Measurements from ENCODE around the gene RETN.
"Not testable (repeated sequence)": the region's sequence is repeated elsewhere in the genome, so short reads cannot be mapped to it uniquely, and the experiment has no call there.

Gene RETN

GRCh38 chr19:7638802-7639465 lies 29.9 kb upstream of the RETN start:
- DNase-seq: no peak

GRCh38 chr19:7639863-7640348 lies 28.9 kb upstream of the RETN start:
- no peak for DNase-seq

GRCh38 chr19:7640803-7641202 lies 28.0 kb upstream of the RETN start:
- no peak for DNase-seq

- no peak for DNase-seq
Measured at GRCh38 chr19:7641290-7642276, 27.3 kb upstream of the RETN start.

GRCh38 chr19:7642295-7643030 lies 26.4 kb upstream of the RETN start:
- DNase-seq: no peak

- DNase-seq: no peak
Measured at GRCh38 chr19:7643031-7643415, 25.8 kb upstream of the RETN start.

GRCh38 chr19:7643629-7644549 lies 25.0 kb upstream of the RETN start:
- not testable (repeated sequence) for DNase-seq

- DNase-seq: no peak
Measured at GRCh38 chr19:7644550-7644877, 24.3 kb upstream of the RETN start.

GRCh38 chr19:7645163-7645562 lies 23.7 kb upstream of the RETN start:
- no peak for DNase-seq

GRCh38 chr19:7645656-7646425 lies 23.0 kb upstream of the RETN start:
- no peak for DNase-seq

GRCh38 chr19:7646426-7646700 lies 22.5 kb upstream of the RETN start:
- DNase-seq: no peak

- no peak for DNase-seq
Measured at GRCh38 chr19:7647156-7647555, 21.7 kb upstream of the RETN start.

GRCh38 chr19:7648265-7649014 lies 20.4 kb upstream of the RETN start:
- no peak for DNase-seq

- no peak for DNase-seq
Measured at GRCh38 chr19:7650148-7650547, 18.7 kb upstream of the RETN start.

- peak; percentile 76 for DNase-seq
Measured at GRCh38 chr19:7652061-7652641, 16.7 kb upstream of the RETN start.

- DNase-seq: no peak
Measured at GRCh38 chr19:7654401-7654800, 14.4 kb upstream of the RETN start.

GRCh38 chr19:7655581-7655980 lies 13.3 kb upstream of the RETN start:
- DNase-seq: no peak

- DNase-seq: no peak
Measured at GRCh38 chr19:7657131-7657751, 11.6 kb upstream of the RETN start.

GRCh38 chr19:7658219-7658686 lies 10.6 kb upstream of the RETN start:
- DNase-seq: peak; percentile 78

Measured in DMS79 treated with DMSO at 0.1 percent for 48 hours (cell line).